GM18861 (cell line): Measurements from ENCODE around the gene GNG3.
"Not testable (repeated sequence)": the region's sequence is repeated elsewhere in the genome, so short reads cannot be mapped to it uniquely, and the experiment has no call there.

Experiments
- ATAC-seq: cut with Tn5 transposase; IDR thresholded peaks from one replicate; pipeline ENCODE4 v1.9.1; 2021; ENCODE audit not compliant: unreplicated experiment

GNG3 gene

GRCh38 chr11:62707277-62707861, at the start of gene GNG3, which contains the start of gene BSCL2:
Gene GNG3 (plus strand): TSS chr11:62707676. CDS start chr11:62708296, 620 bp downstream.
Gene BSCL2 (minus strand): TSS chr11:62707424. CDS start chr11:62707195, 229 bp downstream.
- ATAC-seq = no peak

GRCh38 chr11:62664405-62665074, 42.9 kb upstream of the GNG3 start:
- peak; percentile 10 for ATAC-seq

- peak; percentile 73 for ATAC-seq
Measured at GRCh38 chr11:62665075-62665598, 42.3 kb upstream of the GNG3 start, which contains the start of the genes C11orf98 and CSKMT. Gene C11orf98 (minus strand): TSS chr11:62665210. CDS start chr11:62665169, 41 bp downstream. Gene CSKMT (plus strand): TSS chr11:62665312. CDS start chr11:62665880, 568 bp downstream.

GRCh38 chr11:62665599-62666258, 41.7 kb upstream of the GNG3 start:
- ATAC-seq = no peak

- no peak for ATAC-seq
Measured at GRCh38 chr11:62666259-62666926, 41.1 kb upstream of the GNG3 start.

GRCh38 chr11:62667460-62667859, 40.0 kb upstream of the GNG3 start:
- no peak for ATAC-seq

- ATAC-seq = no peak
Measured at GRCh38 chr11:62669420-62670161, 37.9 kb upstream of the GNG3 start.

- no peak for ATAC-seq
Measured at GRCh38 chr11:62671236-62671607, 36.3 kb upstream of the GNG3 start.

- ATAC-seq = peak; percentile 52
Measured at GRCh38 chr11:62671608-62672389, 35.7 kb upstream of the GNG3 start, which contains the start of the genes LBHD1 and UQCC3. Gene LBHD1 (minus strand): TSS chr11:62672267. CDS start chr11:62670031, 2,236 bp downstream. Gene UQCC3 (plus strand): TSS chr11:62671673. CDS start chr11:62671746, 73 bp downstream.

GRCh38 chr11:62673196-62673525, 34.3 kb upstream of the GNG3 start:
- ATAC-seq = no peak

GRCh38 chr11:62675415-62675814, 32.1 kb upstream of the GNG3 start:
- ATAC-seq = not testable (repeated sequence)

GRCh38 chr11:62676698-62677097, 30.8 kb upstream of the GNG3 start:
- no peak for ATAC-seq

GRCh38 chr11:62677156-62677555, 30.3 kb upstream of the GNG3 start:
- no peak for ATAC-seq

GRCh38 chr11:62677714-62678113, 29.8 kb upstream of the GNG3 start:
- ATAC-seq = no peak

- no peak for ATAC-seq
Measured at GRCh38 chr11:62678433-62678769, 29.1 kb upstream of the GNG3 start.

- peak; percentile 49 for ATAC-seq
Measured at GRCh38 chr11:62678770-62679696, 28.4 kb upstream of the GNG3 start, which contains the start of gene UBXN1. Gene UBXN1 (minus strand): TSS chr11:62679073. CDS start chr11:62678923, 150 bp downstream.

GRCh38 chr11:62680825-62681240, 26.6 kb upstream of the GNG3 start:
- peak; percentile 52 for ATAC-seq

GRCh38 chr11:62682518-62682917, 25.0 kb upstream of the GNG3 start:
- ATAC-seq = no peak
